Panc1 (cell line): Measurements from ENCODE around the gene GPALPP1.

Source experiments
- POLR2AphosphoS5 ChIP-seq: IDR thresholded peaks from 2 replicates; pipeline ENCODE4 v1.6.1; 2012; ENCODE audit warnings: mild to moderate bottlenecking, low read depth, low read length, moderate library complexity
- SIN3A ChIP-seq: IDR thresholded peaks from 2 replicates; pipeline ENCODE4 v1.6.1; 2012; ENCODE audit warnings: low read depth, mild to moderate bottlenecking, low read length, moderate library complexity, borderline replicate concordance; ENCODE audit not compliant: insufficient read depth
- TCF7L2 ChIP-seq: IDR thresholded peaks from 2 replicates; pipeline ENCODE4 v1.6.1; 2011; ENCODE audit warnings: mild to moderate bottlenecking, low read depth, low read length, inconsistent platforms
- TF ChIP-seq, protein P1 (sequence below): fragments of 450-650 bp; IDR thresholded peaks from 2 replicates; pipeline ENCODE4 v1.5.1; 2017; ENCODE audit warnings: mild to moderate bottlenecking
- TF ChIP-seq, protein P2 (sequence below), 2 experiments: IDR thresholded peaks; 2 replicates each; pipeline ENCODE4 v1.6.1; 2011 to 2012; ENCODE audit warnings: low read depth in 2 of 2, control low read depth in 1 of 2, low read length in 1 of 2, mild to moderate bottlenecking in 1 of 2, moderate library complexity in 1 of 2; ENCODE audit not compliant: insufficient read depth in 1 of 2

DNA sequence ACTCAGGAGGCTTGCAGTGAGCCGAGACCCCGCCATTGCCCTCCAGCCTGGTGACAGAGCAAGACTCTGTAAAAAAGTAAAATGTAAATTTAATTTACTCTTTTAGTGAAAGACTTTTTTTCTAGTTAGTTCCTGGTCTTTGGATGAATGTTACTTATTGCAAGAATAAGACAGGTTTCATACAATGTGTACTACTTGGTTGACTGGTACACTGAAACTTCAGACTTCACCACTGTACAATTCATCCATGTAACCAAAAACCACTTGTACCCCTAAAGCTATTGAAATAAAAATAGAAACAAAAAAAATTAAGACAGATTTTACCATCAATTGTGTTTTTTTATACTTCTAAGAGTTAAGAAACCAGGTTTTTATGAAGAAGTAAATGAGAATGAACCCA is 35.5 kb downstream of the GPALPP1 start:
- TF ChIP-seq, protein P1, sequence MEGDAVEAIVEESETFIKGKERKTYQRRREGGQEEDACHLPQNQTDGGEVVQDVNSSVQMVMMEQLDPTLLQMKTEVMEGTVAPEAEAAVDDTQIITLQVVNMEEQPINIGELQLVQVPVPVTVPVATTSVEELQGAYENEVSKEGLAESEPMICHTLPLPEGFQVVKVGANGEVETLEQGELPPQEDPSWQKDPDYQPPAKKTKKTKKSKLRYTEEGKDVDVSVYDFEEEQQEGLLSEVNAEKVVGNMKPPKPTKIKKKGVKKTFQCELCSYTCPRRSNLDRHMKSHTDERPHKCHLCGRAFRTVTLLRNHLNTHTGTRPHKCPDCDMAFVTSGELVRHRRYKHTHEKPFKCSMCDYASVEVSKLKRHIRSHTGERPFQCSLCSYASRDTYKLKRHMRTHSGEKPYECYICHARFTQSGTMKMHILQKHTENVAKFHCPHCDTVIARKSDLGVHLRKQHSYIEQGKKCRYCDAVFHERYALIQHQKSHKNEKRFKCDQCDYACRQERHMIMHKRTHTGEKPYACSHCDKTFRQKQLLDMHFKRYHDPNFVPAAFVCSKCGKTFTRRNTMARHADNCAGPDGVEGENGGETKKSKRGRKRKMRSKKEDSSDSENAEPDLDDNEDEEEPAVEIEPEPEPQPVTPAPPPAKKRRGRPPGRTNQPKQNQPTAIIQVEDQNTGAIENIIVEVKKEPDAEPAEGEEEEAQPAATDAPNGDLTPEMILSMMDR = no peak
- TF ChIP-seq, protein P2, sequence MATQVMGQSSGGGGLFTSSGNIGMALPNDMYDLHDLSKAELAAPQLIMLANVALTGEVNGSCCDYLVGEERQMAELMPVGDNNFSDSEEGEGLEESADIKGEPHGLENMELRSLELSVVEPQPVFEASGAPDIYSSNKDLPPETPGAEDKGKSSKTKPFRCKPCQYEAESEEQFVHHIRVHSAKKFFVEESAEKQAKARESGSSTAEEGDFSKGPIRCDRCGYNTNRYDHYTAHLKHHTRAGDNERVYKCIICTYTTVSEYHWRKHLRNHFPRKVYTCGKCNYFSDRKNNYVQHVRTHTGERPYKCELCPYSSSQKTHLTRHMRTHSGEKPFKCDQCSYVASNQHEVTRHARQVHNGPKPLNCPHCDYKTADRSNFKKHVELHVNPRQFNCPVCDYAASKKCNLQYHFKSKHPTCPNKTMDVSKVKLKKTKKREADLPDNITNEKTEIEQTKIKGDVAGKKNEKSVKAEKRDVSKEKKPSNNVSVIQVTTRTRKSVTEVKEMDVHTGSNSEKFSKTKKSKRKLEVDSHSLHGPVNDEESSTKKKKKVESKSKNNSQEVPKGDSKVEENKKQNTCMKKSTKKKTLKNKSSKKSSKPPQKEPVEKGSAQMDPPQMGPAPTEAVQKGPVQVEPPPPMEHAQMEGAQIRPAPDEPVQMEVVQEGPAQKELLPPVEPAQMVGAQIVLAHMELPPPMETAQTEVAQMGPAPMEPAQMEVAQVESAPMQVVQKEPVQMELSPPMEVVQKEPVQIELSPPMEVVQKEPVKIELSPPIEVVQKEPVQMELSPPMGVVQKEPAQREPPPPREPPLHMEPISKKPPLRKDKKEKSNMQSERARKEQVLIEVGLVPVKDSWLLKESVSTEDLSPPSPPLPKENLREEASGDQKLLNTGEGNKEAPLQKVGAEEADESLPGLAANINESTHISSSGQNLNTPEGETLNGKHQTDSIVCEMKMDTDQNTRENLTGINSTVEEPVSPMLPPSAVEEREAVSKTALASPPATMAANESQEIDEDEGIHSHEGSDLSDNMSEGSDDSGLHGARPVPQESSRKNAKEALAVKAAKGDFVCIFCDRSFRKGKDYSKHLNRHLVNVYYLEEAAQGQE (IDR thresholded peaks at IDR 0.05; ENCODE audit: insufficient read depth in 1 of 2, low read depth in 2 of 2, low read length in 1 of 2) = no peak
- TF ChIP-seq POLR2AphosphoS5 (no peak), TCF7L2 (no peak), SIN3A (no peak)
